H9 (cell line): ENCODE results near the gene CPXM1. TPM values are rescaled to one million over a fixed set of nuclear protein-coding genes. Genes with fewer than 3 reads are reported as not detected.

Experiments used
- DNase-seq: peaks from one replicate; pipeline ENCODE4 v3.0.0-alpha.2; 2017
- H2AFZ ChIP-seq: one replicate; pipeline ENCODE4 v1.6.1; 2013; ENCODE audit warnings: mild to moderate bottlenecking, low read length, control low read depth, moderate library complexity
- H2AK5ac ChIP-seq: 2 replicates; pipeline ENCODE4 v1.6.1; 2013; ENCODE audit warnings: low read length, control low read depth, mixed read lengths; ENCODE audit not compliant: insufficient read length
- H2BK120ac ChIP-seq: one replicate; pipeline ENCODE4 v1.6.1; 2013; ENCODE audit warnings: low read depth, mild to moderate bottlenecking, low read length, control low read depth, inconsistent platforms; ENCODE audit not compliant: poor library complexity, severe bottlenecking
- H2BK12ac ChIP-seq: 2 replicates; pipeline ENCODE4 v1.6.1; 2013; ENCODE audit warnings: low read length, control low read depth, mixed read lengths, low read depth; ENCODE audit not compliant: insufficient read length
- H2BK15ac ChIP-seq: 2 replicates; pipeline ENCODE4 v1.6.1; 2013; ENCODE audit warnings: low read depth, low read length, control low read depth
- H2BK20ac ChIP-seq: one replicate; pipeline ENCODE4 v1.6.1; 2013; ENCODE audit warnings: low read depth, mild to moderate bottlenecking, low read length, control low read depth, inconsistent platforms; ENCODE audit not compliant: poor library complexity, severe bottlenecking
- H2BK5ac ChIP-seq: 2 replicates; pipeline ENCODE4 v1.6.1; 2013; ENCODE audit warnings: low read length, control low read depth, mixed read lengths; ENCODE audit not compliant: insufficient read length
- H3K14ac ChIP-seq: 2 replicates; pipeline ENCODE4 v1.6.1; 2013; ENCODE audit warnings: low read length, control low read depth; ENCODE audit not compliant: insufficient read depth
- H3K18ac ChIP-seq: 2 replicates; pipeline ENCODE4 v1.6.1; 2013; ENCODE audit warnings: low read depth, mild to moderate bottlenecking, mixed read lengths, low read length, control low read depth; ENCODE audit not compliant: insufficient read length
- H3K23ac ChIP-seq: 2 replicates; pipeline ENCODE4 v1.6.1; 2013; ENCODE audit warnings: low read length, control low read depth, mixed read lengths, low read depth; ENCODE audit not compliant: insufficient read length
- H3K23me2 ChIP-seq: 2 replicates; pipeline ENCODE4 v1.6.1; 2013; ENCODE audit warnings: low read depth, mild to moderate bottlenecking, mixed read lengths, low read length, control low read depth; ENCODE audit not compliant: insufficient read length, poor library complexity, severe bottlenecking
- H3K27ac ChIP-seq: 2 replicates; pipeline ENCODE4 v1.5.1; 2013; ENCODE audit warnings: low read length, control low read depth, mixed read lengths, low read depth; ENCODE audit not compliant: insufficient read length
- H3K27me3 ChIP-seq: 2 replicates; pipeline ENCODE4 v1.6.1; 2013; ENCODE audit warnings: low read length, control low read depth, inconsistent platforms; ENCODE audit not compliant: insufficient read depth
- H3K4ac ChIP-seq: 2 replicates; pipeline ENCODE4 v1.6.1; 2013; ENCODE audit warnings: low read depth, mild to moderate bottlenecking, control low read depth, inconsistent platforms, low read length, moderate library complexity
- H3K4me1 ChIP-seq: 2 replicates; pipeline ENCODE4 v1.6.1; 2013; ENCODE audit warnings: low read length, control low read depth, inconsistent platforms; ENCODE audit not compliant: insufficient read depth
- H3K4me2 ChIP-seq: 2 replicates; pipeline ENCODE4 v1.6.1; 2013; ENCODE audit warnings: low read length, control low read depth, mixed read lengths; ENCODE audit not compliant: insufficient read length, insufficient read depth
- H3K56ac ChIP-seq: 2 replicates; pipeline ENCODE4 v1.6.1; 2013; ENCODE audit warnings: low read depth, mild to moderate bottlenecking, mixed read lengths, low read length, control low read depth; ENCODE audit not compliant: insufficient read length
- H3K79me1 ChIP-seq: 2 replicates; pipeline ENCODE4 v1.6.1; 2013; ENCODE audit warnings: low read depth, mild to moderate bottlenecking, moderate library complexity, low read length, control low read depth, inconsistent platforms; ENCODE audit not compliant: insufficient read depth, poor library complexity, severe bottlenecking
- H3K79me2 ChIP-seq: 2 replicates; pipeline ENCODE4 v1.6.1; 2013; ENCODE audit warnings: low read length, control low read depth, inconsistent platforms; ENCODE audit not compliant: insufficient read depth
- H3K9ac ChIP-seq: 2 replicates; pipeline ENCODE4 v1.6.1; 2013; ENCODE audit warnings: low read length, control low read depth, mixed read lengths; ENCODE audit not compliant: insufficient read length; ENCODE audit errors: extremely low read depth
- H3K9me3 ChIP-seq: one replicate; pipeline ENCODE4 v1.6.1; 2013; ENCODE audit warnings: low read depth, low read length, inconsistent platforms; ENCODE audit not compliant: control insufficient read depth
- H3T11ph ChIP-seq: one replicate; pipeline ENCODE4 v1.6.1; 2013; ENCODE audit warnings: mild to moderate bottlenecking, low read length, control low read depth, inconsistent platforms
- H4K20me1 ChIP-seq: one replicate; pipeline ENCODE4 v1.6.1; 2013; ENCODE audit not compliant: control insufficient read depth, insufficient read length, insufficient read depth
- H4K5ac ChIP-seq: 2 replicates; pipeline ENCODE4 v1.6.1; 2013; ENCODE audit warnings: low read depth, mild to moderate bottlenecking, mixed read lengths, low read length, control low read depth; ENCODE audit not compliant: insufficient read length
- H4K8ac ChIP-seq: replicated peaks from 2 replicates; pipeline ENCODE4 v1.6.1; 2013; ENCODE audit warnings: low read length, control low read depth, mixed read lengths, low read depth; ENCODE audit not compliant: insufficient read length
- H4K91ac ChIP-seq: 2 replicates; pipeline ENCODE4 v1.6.1; 2013; ENCODE audit warnings: low read depth, mild to moderate bottlenecking, moderate library complexity, mixed read lengths, low read length, control low read depth; ENCODE audit not compliant: insufficient read length
- H3K27ac Mint-ChIP-seq, 3 experiments: 2 replicates in 2 of 3; 3 replicates in 1 of 3; pipeline ENCODE4 v1.8.0; 2020 to 2021; ENCODE audit warnings: mixed read lengths in 3 of 3, mild to moderate bottlenecking in 1 of 3, moderate library complexity in 1 of 3
- H3K27me3 Mint-ChIP-seq: 2 replicates; pipeline ENCODE4 v1.8.0; 2021; ENCODE audit warnings: low read depth, mild to moderate bottlenecking, moderate library complexity, mixed read lengths
- H3K36me3 Mint-ChIP-seq, 3 experiments: 2 replicates in 2 of 3; 3 replicates in 1 of 3; pipeline ENCODE4 v1.8.0; 2020 to 2021; ENCODE audit warnings: low read depth in 3 of 3, mixed read lengths in 3 of 3; ENCODE audit not compliant: insufficient read depth in 1 of 3
- H3K4me1 Mint-ChIP-seq, 2 experiments: 2 replicates each; pipeline ENCODE4 v1.8.0; 2020; ENCODE audit warnings: mixed read lengths in 2 of 2
- H3K4me3 Mint-ChIP-seq, 2 experiments: 2 replicates in 1 of 2; 3 replicates in 1 of 2; pipeline ENCODE4 v1.8.0; 2020 to 2021; ENCODE audit warnings: mild to moderate bottlenecking in 2 of 2, mixed read lengths in 2 of 2, moderate library complexity in 1 of 2
- H3K9me3 Mint-ChIP-seq, 2 experiments: 2 replicates in 1 of 2; 3 replicates in 1 of 2; pipeline ENCODE4 v1.8.0; 2020; ENCODE audit warnings: mild to moderate bottlenecking in 2 of 2, mixed read lengths in 2 of 2, moderate library complexity in 1 of 2
- CTCF ChIP-seq: fragments of 200-600 bp; sonication (generic); conservative IDR thresholded peaks from 3 replicates; pipeline ENCODE4 v1.8.0; 2021; ENCODE audit warnings: antibody characterized with exemption, mild to moderate bottlenecking
- WGBS: extraction: QIAGEN DNeasy Blood & Tissue Kit; methylation state at CpG from one replicate; pipeline ENCODE4 v1.1.7; 2013; ENCODE audit warnings: missing lambda C conversion rate, low lambda C conversion rate, mixed read lengths; ENCODE audit not compliant: insufficient read length; ENCODE audit errors: extremely low coverage; 5-methylcytosine and 5-hydroxymethylcytosine counted together
- total RNA-seq: library from RNA; stranded (reverse); gene quantifications from 2 replicates; pipeline ENCODE4 v1.2.1, GENCODE V29; 2021

Gene CPXM1
- total RNA-seq, 1 experiment from 2014 or later, result 69.0 TPM

- no peak for DNase-seq
- H2BK5ac ChIP-seq, result no peak within 1 kb of the TSS
- no peak within 1 kb of the TSS for H3K4ac ChIP-seq
- no peak within 1 kb of the TSS for H3K4me2 ChIP-seq
- TF ChIP-seq CTCF, result no peak
- no peaks in the 10 kb centered on the region for H3K9me3 ChIP-seq
- WGBS, result no CpG with 5 or more reads among the region's 10 CpGs
- no peak within 1 kb of the TSS for H3K27ac ChIP-seq
- H3K23ac ChIP-seq, result no peak within 1 kb of the TSS
- no peaks in the 10 kb centered on the region for H3K4me1 ChIP-seq
- H2BK20ac ChIP-seq, result no peak within 1 kb of the TSS
- Mint-ChIP-seq H3K36me3 (no peaks in the 10 kb centered on the region; a peak in 1 of 7 replicates), H3K4me1 (peaks cover 9 to 10% of the 10 kb centered on the region in 2 experiments), H3K4me3 (no peak within 1 kb of the TSS), H3K27me3 (peaks cover 30% of the 10 kb centered on the region), H3K27ac (peak within 1 kb of the TSS in 2 of 3 experiments; percentile 8 to 50; a peak in 1 of 7 replicates), H3K9me3 (peaks cover 8 to 11% of the 10 kb centered on the region in 2 experiments; a peak in 4 of 5 replicates)
- no peak within 1 kb of the TSS for H4K5ac ChIP-seq
- H4K8ac ChIP-seq, result no peak within 1 kb of the TSS
- no peak within 1 kb of the TSS for H2AK5ac ChIP-seq
- H2AFZ ChIP-seq, result no peak within 1 kb of the TSS
- H2BK12ac ChIP-seq, result no peak within 1 kb of the TSS
- H3K18ac ChIP-seq, result no peak within 1 kb of the TSS
- H3K9ac ChIP-seq, result no peak within 1 kb of the TSS
- no peaks in the 10 kb centered on the region for H4K20me1 ChIP-seq
- H3K27me3 ChIP-seq, result peaks cover 3% of the 10 kb centered on the region; the same call in 1 of the 2 replicates
- no peaks in the 10 kb centered on the region for H3K79me1 ChIP-seq
- peaks cover 6% of the 10 kb centered on the region for H3K23me2 ChIP-seq
- no peak within 1 kb of the TSS for H3T11ph ChIP-seq
- H4K91ac ChIP-seq, result no peak within 1 kb of the TSS
- no peaks in the 10 kb centered on the region for H3K79me2 ChIP-seq
- H3K14ac ChIP-seq, result no peak within 1 kb of the TSS
- no peak within 1 kb of the TSS for H3K56ac ChIP-seq
- H2BK120ac ChIP-seq, result no peak within 1 kb of the TSS
- H2BK15ac ChIP-seq, result no peak within 1 kb of the TSS
Measured at GRCh38 chr20:2816030-2816582, 15.7 kb upstream of the CPXM1 start, which contains the start of gene TMEM239. Gene TMEM239, plus strand, starts transcription at chr20:2816364. Its CDS starts 191 bp downstream, at chr20:2816555.
